ENCODE results near the gene SORCS2.

The SORCS2 gene

DNA sequence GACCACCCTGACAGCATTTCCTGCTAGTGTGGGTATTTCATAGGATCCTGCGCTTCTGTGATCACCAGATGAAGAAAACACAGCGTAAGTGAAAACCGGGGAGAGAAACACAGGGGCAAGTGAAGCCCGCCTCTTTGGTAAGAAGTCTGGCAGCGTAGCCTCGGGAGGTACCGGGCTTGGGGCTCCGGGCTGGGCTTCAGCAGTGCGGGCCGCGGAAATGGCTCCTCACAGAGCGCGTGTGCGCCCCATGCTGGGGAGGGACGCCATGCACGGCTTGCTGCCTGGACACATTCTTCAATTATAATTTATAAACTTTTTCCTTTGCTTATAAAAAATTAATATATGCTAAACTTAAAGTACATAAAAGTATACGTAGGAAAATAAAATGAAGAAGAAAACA lies 595.9 kb downstream of the SORCS2 start:
- no peak for DNase-seq (ENCODE audit: extremely low read depth, low read depth)
- TF ChIP-seq, protein P1, sequence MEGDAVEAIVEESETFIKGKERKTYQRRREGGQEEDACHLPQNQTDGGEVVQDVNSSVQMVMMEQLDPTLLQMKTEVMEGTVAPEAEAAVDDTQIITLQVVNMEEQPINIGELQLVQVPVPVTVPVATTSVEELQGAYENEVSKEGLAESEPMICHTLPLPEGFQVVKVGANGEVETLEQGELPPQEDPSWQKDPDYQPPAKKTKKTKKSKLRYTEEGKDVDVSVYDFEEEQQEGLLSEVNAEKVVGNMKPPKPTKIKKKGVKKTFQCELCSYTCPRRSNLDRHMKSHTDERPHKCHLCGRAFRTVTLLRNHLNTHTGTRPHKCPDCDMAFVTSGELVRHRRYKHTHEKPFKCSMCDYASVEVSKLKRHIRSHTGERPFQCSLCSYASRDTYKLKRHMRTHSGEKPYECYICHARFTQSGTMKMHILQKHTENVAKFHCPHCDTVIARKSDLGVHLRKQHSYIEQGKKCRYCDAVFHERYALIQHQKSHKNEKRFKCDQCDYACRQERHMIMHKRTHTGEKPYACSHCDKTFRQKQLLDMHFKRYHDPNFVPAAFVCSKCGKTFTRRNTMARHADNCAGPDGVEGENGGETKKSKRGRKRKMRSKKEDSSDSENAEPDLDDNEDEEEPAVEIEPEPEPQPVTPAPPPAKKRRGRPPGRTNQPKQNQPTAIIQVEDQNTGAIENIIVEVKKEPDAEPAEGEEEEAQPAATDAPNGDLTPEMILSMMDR (IDR thresholded peaks at IDR 0.05; ENCODE audit: low read depth, low read length) = no peak

DNA sequence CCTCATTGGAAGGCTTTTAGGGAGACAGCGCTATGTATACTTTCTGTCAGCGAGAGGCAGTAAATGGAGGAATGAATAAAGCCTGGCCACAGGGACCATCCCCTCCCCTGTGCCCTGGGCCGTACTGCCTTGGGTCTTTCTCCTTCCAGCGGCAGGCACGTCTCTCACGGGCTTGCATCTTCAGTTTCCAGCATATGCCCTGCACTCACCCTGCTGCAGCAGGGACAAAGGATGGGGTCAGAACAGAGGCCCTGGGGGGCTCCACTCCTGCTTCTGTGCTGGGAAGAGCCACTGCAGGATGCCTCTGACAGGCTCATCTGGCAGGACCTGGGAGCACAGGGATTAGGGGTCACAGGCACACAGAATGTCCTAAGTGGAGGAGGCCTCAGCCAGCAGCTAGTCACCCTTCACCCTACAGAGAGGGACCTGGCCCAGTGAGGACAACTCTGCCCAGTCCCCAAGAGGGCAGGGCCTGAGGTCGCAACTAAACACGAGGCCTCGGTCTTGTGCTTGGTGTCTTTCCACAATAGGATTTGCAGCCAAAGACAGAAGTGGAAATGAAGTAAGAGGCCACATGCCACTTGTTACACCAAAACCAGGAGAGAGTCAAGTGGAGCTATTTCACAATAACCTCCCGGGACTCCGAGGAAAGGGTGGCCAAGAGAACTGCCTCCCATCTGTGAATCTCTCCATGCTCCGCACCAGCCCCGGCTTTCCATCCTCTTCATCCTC lies 596.5 kb downstream of the SORCS2 start:
- TF ChIP-seq, protein P1 (IDR thresholded peaks at IDR 0.05; ENCODE audit: low read depth, low read length) = no peak

DNA sequence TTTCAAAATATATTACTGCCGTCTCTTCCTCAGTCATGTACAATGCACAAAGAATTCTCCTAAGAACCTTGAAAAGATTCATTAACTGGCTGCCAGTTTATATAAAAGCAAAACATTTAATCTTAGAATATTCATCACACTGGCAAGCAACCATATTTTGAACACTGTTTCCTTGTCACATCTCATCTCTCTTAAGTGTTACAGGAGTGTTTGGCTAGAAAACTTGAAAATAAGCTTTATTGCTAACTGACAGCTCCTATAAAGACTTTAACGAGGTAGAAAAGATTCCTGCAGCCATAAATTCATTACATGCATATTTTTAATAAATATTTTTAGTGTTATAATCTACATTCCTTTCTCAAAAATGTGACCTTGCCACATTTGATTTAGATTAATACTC lies 597.7 kb downstream of the SORCS2 start:
- TF ChIP-seq, protein P1 (IDR thresholded peaks at IDR 0.05; ENCODE audit: low read depth, low read length) = no peak
- no peak for DNase-seq (ENCODE audit: extremely low read depth, low read depth)

More for the DNA sequence above, 596.5 kb downstream of the SORCS2 start:
- DNase-seq (ENCODE audit: extremely low read depth, low read depth) = no peak

DNA sequence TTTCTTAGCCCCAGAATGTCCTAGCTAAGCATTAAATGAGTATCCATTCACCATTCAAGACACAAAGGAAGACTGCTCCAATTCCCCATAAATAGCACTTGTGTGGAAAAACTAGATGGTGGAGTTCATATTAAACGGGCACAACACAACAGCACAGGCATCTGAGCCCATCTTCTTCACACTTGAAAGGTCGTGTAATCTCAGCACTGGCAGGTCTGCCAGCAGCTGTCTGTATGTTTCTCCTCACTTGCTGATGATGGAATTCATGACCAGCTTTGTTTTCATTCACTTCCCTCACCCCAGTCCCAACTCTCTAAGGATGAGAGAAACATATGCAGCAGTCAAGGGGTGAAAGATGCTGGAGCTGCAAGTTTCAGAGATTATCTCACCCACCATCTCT lies 598.7 kb downstream of the SORCS2 start:
- DNase-seq (ENCODE audit: extremely low read depth, low read depth) = no peak
- TF ChIP-seq, protein P1 (IDR thresholded peaks at IDR 0.05; ENCODE audit: low read depth, low read length) = no peak

Measured in AG09319 (cell line).